GM18907 (cell line): ENCODE results near the gene CDK5R1.
"Not testable (repeated sequence)": the region's sequence is repeated elsewhere in the genome, so short reads cannot be mapped to it uniquely, and the experiment has no call there.

Source experiments
- ATAC-seq: cut with Tn5 transposase; IDR thresholded peaks from one replicate; pipeline ENCODE4 v1.9.1; 2021; ENCODE audit warnings: mild to moderate bottlenecking, moderate library complexity; ENCODE audit not compliant: unreplicated experiment

The CDK5R1 gene

DNA sequence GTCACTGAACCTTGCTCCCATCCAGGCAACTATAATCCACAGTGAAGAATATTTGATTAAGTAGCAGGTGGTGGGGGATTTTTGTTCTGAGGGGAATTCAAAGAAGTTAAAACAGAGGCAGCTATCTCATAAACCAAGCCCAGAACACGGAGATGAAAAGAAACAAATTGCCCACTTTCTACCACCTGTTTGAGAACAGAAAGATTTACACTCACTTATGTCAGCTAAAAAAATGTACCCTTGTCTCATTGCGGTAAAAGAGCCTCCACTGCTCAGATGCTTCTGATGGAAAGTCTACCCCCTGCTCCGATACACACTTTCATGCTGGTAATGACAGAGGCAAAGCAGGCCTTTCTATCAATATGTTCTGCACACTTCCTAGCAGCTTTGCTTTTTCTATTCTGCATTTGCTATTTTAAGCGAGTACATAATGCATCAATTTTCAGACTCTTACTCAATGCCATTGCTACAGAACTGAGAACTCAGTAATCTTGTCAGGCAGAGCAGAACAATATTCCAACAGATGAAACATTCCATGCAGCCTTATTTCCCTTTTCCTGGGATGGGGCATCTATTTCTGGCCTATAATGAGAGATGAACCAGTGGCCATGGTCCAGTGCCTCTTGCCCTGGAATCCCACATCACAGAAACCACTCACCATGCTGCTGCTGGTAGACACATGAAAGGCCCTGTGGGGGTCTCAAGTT, 29.0 kb downstream of the CDK5R1 start:
- ATAC-seq: peak; percentile 38

GRCh38 chr17:32516450-32516849, 29.7 kb downstream of the CDK5R1 start:
- ATAC-seq: no peak

- ATAC-seq: peak; percentile 38
Measured at GRCh38 chr17:32516940-32517701, 30.3 kb downstream of the CDK5R1 start.

GRCh38 chr17:32517982-32518381, 31.2 kb downstream of the CDK5R1 start:
- ATAC-seq: no peak

GRCh38 chr17:32518646-32519227, 31.9 kb downstream of the CDK5R1 start:
- ATAC-seq: no peak

GRCh38 chr17:32519228-32520103, 32.7 kb downstream of the CDK5R1 start:
- no peak for ATAC-seq

DNA sequence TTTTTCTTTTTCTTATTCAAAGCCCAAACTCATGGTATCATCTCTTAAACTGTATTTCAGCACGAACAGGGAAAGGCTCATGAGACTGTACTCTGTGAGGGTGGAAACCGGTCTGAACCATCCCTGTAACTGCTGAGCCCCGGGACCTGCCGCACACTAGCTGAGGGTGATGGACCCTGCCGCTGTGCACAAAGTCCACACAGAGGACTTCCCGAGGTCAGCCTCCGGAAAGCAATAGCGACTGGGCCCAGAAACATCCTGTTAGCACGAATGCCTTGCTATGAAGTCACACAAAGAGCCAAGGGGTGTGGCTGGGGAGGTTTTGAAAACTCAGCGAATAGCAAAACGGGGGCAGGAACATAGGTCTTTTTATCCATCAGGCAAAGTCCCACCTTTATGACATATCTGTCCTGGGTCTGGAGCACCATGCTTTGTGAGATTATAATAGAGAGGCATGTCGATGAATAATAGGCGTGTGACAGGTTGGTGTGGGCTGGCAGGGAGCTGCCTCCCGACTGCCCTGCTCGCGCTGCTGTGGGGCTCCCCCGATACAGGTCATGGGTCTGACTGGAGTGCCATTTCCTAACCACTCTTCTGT, 33.4 kb downstream of the CDK5R1 start:
- ATAC-seq: no peak

DNA sequence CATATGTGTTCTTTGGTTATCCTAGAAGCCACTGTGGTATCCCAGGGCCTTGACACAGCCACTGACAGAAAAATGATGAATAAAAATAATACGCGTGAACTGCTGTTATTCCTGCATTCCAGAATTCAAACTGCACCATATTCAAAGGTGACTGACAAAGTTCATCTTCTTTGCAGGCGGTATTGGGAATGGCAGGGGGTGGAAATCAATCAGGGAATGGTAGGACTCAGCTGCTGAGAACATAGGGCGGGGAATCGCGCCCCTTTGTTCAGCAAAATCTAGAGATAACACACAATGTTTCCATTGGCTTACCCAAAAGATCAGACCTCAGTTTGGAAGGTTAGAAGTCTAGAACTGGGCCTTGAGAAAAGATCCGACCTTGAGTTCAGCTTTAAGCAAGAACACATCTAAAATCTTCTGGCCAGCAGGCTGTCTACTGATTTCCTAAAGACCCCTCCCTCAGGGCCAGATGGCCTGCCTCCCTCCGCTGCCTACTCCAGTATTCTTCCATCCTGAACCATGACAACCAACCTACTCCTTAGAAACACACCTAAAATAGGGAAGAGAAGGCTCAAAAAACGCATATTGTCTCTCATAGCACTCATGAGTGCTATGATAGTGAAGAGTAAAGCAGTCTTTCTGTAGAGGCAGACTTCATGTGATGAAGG, 34.1 kb downstream of the CDK5R1 start:
- no peak for ATAC-seq

DNA sequence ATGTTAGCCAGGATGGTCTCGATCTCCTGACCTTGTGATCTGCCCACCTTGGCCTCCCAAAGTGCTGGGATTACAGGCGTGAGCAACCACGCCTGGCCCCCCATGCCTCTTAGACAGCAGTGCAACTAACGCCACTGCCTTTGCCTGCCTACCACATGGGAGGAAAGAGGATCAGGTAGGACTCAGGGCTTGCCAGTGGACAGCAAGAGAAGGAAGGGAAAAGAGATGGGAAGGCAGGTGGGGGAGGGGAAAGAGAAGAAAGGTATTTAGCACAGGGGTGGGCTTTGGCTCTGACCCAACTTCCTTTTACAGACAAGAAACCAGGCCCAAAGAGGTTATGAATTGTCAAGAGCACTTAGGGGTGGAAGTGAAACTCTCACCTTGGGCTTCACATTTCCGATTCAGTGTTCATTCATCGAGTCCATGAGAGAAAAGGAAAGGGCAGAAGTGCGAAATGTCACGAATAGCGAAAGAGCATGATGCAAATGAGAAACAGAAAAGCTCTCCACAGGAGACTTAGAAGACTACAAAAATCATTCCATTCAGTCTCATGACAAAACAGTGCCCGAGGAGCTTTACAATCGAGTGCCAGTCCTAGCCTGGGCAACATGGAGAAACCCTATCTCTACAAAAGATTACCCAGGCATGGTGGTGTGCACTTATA, 36.4 kb downstream of the CDK5R1 start:
- peak; percentile 51 for ATAC-seq

DNA sequence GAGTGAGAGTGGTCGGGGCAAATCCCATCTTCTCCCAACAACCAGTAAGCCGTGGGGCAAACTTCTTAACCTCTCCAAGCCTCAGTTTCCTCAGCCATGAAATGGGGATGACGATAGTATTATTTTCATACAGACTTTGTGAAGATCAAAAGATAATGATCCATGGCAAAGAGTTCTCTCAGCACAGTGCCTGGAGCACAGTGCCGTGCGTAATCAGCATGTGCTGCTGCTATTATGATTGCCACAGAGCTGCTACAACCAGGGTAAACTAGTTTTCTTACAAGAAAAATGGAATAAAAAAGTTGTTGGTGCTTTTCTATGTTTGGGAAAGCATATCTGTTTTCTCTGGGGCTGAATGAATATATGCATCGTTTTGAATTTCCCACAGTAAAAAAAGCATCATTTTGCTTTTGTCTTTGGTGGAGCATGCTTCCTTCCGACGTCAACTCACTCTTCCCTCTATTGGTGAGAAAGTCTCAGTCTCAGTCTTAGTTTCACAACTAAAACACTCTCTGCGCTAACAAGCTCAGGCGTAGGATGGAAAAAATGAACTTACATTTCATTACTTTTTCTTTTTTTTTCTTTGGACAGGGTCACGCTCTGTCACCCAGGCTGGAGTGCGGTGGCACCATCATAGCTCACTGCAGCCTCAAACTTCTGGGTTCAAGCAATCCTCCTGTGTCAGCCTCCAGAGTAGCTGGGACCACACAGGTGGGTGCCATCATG, 37.2 kb downstream of the CDK5R1 start:
- ATAC-seq: peak; percentile 47

- ATAC-seq: not testable (repeated sequence)
Measured at GRCh38 chr17:32524553-32524880, 37.7 kb downstream of the CDK5R1 start.

GRCh38 chr17:32525122-32525521, 38.3 kb downstream of the CDK5R1 start:
- ATAC-seq: no peak

GRCh38 chr17:32527146-32527545, 40.4 kb downstream of the CDK5R1 start:
- ATAC-seq: no peak

- ATAC-seq: no peak
Measured at GRCh38 chr17:32528825-32529224, 42.0 kb downstream of the CDK5R1 start.

DNA sequence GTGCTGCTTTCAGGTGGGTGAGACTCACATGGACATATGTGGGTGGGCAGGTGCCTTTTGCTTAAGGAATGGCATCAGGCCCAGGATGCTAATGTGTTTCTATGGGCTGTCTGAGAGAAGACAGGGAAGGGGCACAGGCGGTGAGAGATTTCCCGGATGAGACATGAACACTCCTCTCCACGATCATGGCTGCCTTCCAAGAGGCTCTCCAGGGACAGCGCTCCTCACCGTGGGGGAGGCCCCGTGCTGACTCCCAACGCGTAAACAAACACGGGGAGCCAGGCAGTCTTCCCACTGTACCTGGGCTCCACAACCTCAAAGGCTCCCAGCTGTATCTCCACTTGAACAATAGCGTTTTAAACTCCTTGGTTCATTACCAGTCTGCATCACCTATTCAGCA, 42.8 kb downstream of the CDK5R1 start:
- ATAC-seq: no peak

DNA sequence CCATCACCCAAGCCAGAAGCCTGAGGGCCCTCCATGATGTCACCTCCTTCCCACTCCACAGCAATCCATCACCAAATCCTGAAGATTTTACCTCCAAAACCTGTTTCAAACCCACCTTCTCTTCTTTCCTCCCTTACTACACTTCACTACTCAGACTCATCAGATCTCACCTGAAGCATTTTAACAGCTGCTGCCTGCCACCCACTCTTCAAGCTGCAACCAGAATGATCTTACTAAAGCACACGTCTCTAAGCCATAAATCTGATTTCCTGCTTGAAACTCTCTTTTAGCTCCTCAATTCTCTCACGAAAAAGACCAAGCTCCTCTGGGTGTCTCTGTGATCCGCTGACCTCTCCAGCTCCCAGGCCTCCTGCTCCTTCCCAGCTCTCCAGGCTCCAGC, 46.5 kb downstream of the CDK5R1 start:
- ATAC-seq: no peak

DNA sequence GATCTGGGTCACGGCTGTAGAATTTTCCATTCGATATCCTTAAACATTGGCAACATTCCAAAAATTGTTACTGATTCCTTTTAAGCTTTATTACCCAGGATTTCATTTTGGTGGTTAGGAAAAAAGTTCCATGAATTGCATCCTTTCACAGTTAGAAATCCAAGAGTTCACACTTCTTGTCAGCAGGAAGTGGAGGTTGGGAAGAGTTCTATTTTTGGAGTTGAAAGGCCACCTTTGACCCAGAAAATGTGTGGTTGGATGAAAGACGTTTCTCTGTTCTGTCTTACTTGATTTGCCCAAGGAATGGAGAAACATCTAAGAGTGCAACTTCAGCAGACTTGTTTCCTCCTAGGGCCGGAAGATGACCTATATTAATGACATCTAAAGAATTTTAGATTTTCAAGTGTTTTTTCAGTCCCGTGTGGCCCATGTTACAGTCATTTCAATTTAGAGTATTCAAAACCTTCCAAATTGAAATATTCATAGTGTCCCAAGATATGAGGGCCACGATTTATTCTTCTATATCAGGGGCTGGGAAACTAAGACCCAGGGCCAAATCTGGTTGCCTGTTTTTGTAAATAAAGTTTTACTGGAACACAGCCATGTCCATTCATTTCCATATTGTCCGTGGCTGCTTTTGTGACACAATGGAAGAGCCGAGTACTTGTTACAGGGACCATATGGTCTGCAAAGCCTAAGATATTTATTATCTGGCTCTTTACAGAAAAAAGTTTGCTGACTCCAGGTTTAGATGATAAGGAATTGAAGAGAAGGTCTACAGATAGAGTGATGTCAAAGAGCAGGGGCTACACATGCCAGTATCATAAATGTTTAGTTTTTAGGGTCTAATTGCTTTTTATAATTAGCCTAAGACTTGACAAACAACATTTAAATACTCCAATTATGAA, 50.2 kb downstream of the CDK5R1 start:
- ATAC-seq: no peak
